ENCODE measurements around the gene YTHDF1.
"Not testable (repeated sequence)": the region's sequence is repeated elsewhere in the genome, so short reads cannot be mapped to it uniquely, and the experiment has no call there.

YTHDF1 gene

GRCh38 chr20:63225082-63225454 lies 9.1 kb upstream of the YTHDF1 start:
- DNase-seq, result no peak

DNA sequence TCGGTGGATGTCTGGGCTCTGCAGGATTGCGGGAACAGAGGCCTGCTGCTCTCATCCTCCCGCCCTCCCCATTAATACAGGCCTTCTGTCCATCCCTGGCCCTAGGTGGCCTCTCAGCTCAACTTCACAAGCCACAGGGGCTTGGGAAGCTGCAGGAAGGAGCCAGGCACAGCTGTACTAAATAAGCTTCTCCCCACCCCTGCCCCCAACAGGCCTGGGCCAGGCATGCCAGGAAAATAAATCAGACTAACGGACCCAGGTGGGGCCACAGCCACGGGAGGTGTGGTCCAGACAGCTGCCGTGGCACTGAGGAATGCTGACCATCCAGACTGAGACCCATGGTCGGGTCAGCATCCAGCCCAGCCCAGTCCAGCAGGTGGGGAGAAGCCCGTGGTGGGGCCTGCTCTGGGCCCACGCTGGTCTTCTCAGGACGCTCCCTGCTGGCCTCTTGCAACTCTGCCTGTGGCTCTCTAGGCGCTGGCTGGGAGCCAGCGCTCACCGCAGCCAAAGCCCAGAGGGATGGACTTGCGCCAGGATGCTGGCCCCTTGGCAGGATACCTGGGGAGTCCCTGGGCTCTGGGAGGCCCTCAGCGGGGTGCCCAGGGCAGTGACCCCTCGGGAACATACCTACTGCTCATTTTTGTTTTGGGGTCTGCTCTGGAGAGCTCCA lies 8.6 kb upstream of the YTHDF1 start:
- no peak for DNase-seq

GRCh38 chr20:63223826-63224207 lies 7.9 kb upstream of the YTHDF1 start:
- no peak for DNase-seq

DNA sequence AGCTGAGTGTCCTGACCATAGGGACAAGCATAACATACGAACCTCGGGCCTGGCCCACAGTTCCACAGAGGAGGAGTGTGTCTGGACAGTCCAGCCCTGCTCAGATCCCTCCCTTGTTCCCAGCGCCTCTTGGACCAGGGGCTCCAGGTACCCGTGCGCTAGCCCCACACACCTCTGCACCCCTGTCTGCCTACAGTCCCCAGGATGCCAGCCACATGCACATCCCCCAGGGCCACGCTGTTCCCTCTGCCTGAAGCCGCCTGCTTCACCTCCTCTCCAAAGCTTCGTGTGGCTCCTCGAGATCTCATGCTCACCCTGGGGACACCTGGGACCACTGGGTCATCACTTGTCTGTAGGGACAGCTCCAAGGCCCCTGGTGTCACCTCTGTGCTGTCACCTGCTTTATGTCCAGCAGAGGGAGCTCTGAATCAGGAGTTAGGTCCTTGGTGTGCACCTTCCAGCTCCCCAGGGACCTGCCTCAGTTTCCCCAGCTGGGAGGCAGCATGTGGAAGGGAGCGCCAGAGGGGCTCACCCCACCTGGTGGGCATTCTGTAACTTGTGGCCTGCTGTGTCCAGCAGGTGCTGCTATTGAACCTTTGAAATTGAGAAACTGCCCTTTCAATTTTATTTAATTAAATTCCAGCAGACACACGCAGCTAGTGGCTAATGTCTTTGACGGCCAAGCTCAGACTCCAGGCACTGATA lies 7.3 kb upstream of the YTHDF1 start:
- DNase-seq, result no peak

GRCh38 chr20:63222541-63222940 lies 6.6 kb upstream of the YTHDF1 start:
- no peak for DNase-seq

DNA sequence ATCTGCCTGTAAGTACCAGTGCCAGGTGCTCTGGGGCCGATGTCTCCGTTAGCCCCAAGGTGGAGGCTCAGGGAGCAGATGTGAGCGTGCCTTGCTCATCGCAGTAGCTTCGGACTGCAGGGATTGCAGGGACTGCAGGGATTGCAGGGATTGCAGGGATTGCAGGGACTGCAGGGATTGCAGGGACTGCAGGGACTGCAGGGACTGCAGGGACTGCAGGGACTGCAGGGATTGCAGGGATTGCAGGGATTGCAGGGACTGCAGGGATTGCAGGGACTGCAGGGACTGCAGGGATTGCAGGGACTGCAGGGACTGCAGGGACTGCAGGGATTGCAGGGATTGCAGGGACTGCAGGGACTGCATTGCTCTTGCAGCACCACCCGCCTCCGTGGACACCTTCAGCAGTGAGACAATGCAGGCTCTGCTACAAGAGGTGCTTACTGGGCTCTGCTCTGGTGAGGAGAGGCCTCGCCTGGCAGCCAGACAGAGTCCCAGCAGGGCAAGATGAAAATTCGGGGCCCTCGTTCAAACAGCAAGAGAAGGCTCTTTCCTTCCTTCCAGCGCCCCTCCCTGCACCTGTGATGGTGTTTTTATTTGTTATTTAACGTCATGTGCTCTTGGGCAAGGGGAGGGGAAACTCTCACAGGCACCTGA lies 5.6 kb upstream of the YTHDF1 start:
- not testable (repeated sequence) for DNase-seq

DNA sequence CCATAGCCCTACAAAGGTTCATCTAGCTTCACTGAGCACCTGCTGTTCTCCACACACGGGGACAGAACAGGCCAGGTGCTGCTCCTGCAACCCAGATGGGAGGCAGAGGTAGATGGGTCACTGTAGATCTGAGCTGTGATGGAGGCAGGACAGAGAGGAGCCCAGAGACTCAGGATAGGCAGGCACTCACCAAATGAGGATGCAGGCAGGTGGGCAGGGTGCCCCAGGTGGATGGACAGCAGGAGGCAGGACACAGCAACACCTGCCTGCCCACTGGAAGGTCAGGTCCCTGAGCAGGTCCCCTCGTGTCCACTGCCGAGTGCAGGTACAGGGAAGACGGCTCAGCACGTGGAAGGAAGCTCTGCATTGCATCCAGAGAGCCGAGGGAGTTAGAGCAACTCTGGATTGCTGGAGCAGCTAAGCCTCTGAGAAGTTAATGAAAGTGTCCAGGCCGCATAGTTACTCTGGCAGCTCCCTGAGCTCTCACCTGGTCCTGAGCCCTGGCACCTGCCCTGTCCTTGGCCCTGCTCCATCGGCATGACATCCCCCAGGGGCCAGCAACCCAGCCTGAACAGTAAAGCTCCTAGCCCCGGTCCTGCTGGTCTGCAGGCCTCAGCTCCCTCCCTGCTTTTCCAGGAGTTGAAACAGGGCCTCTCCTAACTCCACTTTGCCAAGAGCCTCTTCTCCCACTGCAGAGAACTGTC lies 4.9 kb upstream of the YTHDF1 start:
- DNase-seq, result no peak

GRCh38 chr20:63219866-63220521 lies 4.1 kb upstream of the YTHDF1 start:
- no peak for DNase-seq

DNA sequence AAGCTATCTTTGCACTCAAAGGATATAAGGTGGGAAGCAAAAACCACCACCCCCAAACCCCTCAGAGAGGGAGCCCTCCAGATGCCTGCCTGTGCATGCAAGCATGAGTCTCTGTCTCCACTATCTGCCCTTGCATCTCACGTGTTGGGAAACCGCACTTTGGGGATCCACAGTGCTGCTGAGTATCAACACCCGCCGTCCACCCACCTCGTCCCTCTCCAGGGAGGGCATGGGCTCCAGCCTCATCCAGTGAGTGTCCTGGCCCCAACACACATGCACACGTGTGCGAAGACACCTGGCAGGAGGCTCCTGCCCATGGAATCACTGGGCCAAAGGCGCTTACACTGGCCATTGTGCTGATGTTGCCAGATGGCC lies 3.5 kb upstream of the YTHDF1 start:
- no peak for DNase-seq

- DNase-seq, result no peak
These were observed 2.9 kb upstream of the YTHDF1 start for GRCh38 chr20:63218701-63219446.

GRCh38 chr20:63217706-63218105 lies 1.8 kb upstream of the YTHDF1 start:
- no peak for DNase-seq

DNA sequence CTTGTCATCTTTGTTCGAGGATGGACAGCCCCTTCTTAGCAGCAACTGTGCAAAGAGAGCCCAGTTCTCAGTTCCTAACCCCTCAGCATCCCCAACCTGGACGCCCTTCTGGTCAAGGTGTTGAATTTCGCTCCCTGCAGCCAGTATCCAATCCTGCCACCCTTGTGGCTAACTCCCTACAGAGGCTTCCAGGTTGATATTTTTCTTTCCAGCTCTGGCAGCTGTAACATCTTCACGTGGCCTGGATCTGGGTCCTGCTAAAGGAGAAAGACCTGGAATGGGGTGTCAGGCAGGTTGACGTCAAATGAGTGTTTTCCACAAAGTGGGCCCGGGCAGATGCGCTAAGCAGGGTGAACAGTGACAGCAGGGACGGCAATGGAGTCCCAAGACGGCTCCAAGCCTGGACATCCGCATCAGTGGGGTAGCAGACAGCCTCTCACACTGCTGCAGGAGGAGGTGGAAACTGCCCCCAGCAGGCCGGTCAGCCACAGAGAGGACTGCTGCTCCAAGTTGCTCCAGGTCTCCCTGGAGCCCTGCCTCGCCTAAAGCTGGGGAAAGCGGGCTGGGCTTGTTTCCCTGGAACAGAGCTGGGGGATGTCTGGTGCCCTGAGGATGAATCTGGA lies 1.0 kb upstream of the YTHDF1 start:
- DNase-seq, result no peak

DNA sequence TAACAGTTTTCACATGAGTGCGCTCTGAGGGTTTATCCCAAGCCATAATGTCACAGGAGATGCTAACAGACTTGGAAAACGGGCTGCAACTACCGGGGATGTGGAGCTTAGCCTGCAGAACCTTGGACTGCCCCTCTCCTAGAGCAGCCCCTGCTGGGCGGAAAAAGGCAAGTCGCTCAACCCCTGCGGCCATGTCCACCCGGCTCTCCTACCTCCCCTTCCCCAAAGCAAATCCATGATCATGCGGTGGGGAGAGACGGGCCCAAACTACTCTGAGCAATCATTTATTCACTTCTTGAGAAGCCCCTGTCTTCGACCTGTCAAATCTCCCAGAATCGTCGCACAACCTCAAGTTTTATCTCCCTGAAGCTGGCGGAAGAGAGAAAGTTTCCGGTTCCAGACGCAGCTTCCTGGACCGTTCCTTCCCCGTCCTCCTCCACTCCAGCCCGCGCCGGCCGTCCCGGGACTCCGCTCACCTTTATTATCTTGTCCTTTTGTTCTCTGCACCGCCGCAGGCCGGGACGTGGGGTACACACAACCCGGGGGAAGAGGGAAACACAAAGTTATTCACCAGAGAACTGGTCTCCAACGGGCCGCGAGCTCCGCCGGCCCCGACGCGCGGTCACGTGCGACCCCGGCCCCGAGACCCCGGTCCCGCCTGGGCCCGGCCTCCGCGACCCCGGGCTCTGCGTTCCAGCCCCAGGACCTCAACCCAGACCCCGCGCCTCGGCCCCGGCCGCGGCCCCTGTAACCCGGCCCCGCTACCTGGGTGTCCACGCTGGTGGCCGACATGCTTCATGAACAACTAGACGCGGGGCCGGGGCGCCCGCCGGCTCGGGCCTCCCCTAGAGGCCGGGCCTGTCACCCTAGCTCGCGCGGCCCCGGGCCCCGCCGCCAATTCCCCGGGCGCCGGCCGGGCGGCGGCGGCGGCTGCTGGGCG lies 560 bp downstream of the YTHDF1 start:
- peak in 1 of 2 donors; percentile 40 for DNase-seq

DNA sequence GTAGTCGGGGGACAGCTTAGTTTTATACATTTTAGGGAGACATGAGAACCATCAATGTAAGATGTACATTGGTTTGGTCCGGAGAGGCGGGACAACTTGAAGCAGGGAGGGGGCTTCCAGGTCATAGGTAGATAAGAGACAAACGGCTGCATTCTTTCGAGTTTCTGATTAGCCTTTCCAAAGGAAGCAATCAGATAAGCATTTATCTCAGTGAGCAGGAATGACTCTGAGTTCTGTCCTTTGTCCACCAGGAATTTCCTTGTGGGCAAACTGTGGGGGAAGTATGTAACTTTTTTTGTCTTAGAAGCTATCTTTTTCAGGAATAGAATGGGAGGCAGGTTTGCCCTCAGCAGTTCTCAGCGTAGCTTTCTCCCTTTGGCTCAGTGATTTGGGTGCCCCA lies 1.4 kb downstream of the YTHDF1 start:
- no peak for DNase-seq

DNA sequence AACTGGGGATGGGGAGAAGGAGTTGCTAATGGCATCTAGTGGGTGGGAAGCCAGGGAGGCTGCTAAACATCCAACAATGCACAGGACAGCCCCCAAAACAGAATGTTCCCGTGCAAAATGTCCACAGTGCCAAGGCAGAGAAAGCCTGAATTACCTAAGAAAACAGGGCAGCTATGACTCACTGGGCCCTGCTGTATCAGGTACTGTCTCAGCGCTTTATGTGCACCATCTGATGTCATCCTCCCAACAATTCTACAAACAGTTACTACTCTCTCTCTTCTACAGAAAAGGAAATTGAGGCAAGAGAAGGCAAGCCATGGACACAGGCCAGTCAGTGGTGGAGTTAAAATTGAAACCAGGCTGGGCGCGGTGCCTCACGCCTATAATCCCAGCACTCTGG lies 3.1 kb downstream of the YTHDF1 start:
- DNase-seq, result no peak

GRCh38 chr20:63212393-63212730 lies 3.6 kb downstream of the YTHDF1 start:
- DNase-seq, result no peak

- no peak for DNase-seq
These were observed 5.8 kb downstream of the YTHDF1 start for GRCh38 chr20:63210011-63210605.

GRCh38 chr20:63208346-63208909 lies 7.5 kb downstream of the YTHDF1 start:
- DNase-seq, result no peak

DNA sequence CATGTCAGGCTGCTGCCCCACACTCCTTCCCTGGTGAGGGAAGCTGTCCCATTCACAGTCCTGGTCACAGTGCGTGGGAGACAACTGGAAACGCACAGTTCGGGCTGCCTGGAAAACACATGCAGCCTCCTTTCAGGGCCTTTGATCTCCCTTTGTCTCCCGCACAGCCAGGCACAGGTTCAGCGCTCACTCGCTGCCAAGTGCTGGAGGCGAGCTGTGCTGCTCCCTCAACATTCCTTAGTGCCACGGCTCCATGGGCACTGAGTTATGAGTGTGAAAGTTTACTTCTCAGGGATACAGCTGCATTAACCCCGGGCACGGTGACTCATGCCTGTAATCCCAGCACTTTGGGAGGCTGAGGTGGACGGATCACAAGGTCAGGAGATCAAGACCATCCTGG lies 9.1 kb downstream of the YTHDF1 start:
- no peak for DNase-seq

GRCh38 chr20:63205896-63206295 lies 10.0 kb downstream of the YTHDF1 start:
- no peak for DNase-seq

All from bone marrow (tissue), 2 donors.